NB4 (cell line): ENCODE results near the gene NACA2.
"Not testable (repeated sequence)": the region's sequence is repeated elsewhere in the genome, so short reads cannot be mapped to it uniquely, and the experiment has no call there.

Source experiments
- DNase-seq: peaks from one replicate; pipeline ENCODE4 v3.0.0; 2010; ENCODE audit warnings: low read depth
- H3K4me3 ChIP-seq: one replicate; pipeline ENCODE4 v1.5.1; 2011; ENCODE audit warnings: mild to moderate bottlenecking, low read depth, low read length, moderate library complexity
- CTCF ChIP-seq: IDR thresholded peaks from one replicate; pipeline ENCODE4 v1.5.1; 2012; ENCODE audit warnings: low read depth, low read length
- MAX ChIP-seq: IDR thresholded peaks from 2 replicates; pipeline ENCODE4 v1.6.1; 2011; ENCODE audit warnings: low read depth, low read length
- MYC ChIP-seq: IDR thresholded peaks from 2 replicates; pipeline ENCODE4 v1.6.1; 2011; ENCODE audit warnings: low read depth, low read length
- POLR2A ChIP-seq: IDR thresholded peaks from 2 replicates; pipeline ENCODE4 v1.6.1; 2011; ENCODE audit warnings: mild to moderate bottlenecking; ENCODE audit not compliant: insufficient read length; ENCODE audit errors: extremely low read depth

Gene NACA2

GRCh38 chr17:61560071-61560470, 30.9 kb downstream of the NACA2 start:
- TF ChIP-seq CTCF, result no peak
- no peak for TF ChIP-seq MYC
- TF ChIP-seq MAX, result no peak
- no peak for TF ChIP-seq POLR2A
- no peak for DNase-seq
- no peak overlapping the region for H3K4me3 ChIP-seq

GRCh38 chr17:61556224-61557188, 34.5 kb downstream of the NACA2 start:
- no peak overlapping the region for H3K4me3 ChIP-seq
- TF ChIP-seq MYC, result no peak
- no peak for TF ChIP-seq CTCF
- TF ChIP-seq POLR2A, result no peak
- no peak for TF ChIP-seq MAX
- no peak for DNase-seq

GRCh38 chr17:61555127-61555566, 35.9 kb downstream of the NACA2 start:
- H3K4me3 ChIP-seq, result no peak overlapping the region
- no peak for DNase-seq
- no peak for TF ChIP-seq MAX
- TF ChIP-seq CTCF, result no peak
- TF ChIP-seq POLR2A, result no peak
- no peak for TF ChIP-seq MYC

GRCh38 chr17:61554209-61554608, 36.8 kb downstream of the NACA2 start:
- TF ChIP-seq MYC (no peak), CTCF (no peak), MAX (no peak), POLR2A (no peak)
- no peak overlapping the region for H3K4me3 ChIP-seq
- no peak for DNase-seq

- not testable (repeated sequence) for H3K4me3 ChIP-seq, DNase-seq
Observed at GRCh38 chr17:61552560-61552959, 38.5 kb downstream of the NACA2 start.

- H3K4me3 ChIP-seq, result no peak overlapping the region
- no peak for TF ChIP-seq MAX
- peak; percentile 43 for TF ChIP-seq CTCF
- no peak for TF ChIP-seq MYC
- peak; percentile 34 for DNase-seq
Observed at GRCh38 chr17:61551255-61551742, 39.7 kb downstream of the NACA2 start.
